ENCODE results near the gene ZSWIM6. TPM values are rescaled to one million over a fixed set of nuclear protein-coding genes. Genes with fewer than 3 reads are reported as not detected.

ZSWIM6 gene
- total RNA-seq, 2 donors from 2014 or later: 4.6 to 5.6 TPM

- Histone ChIP-seq H3K4me3 (no peak overlapping the region), H3K36me3 (no peaks in the 10 kb centered on the region), H3K27me3 (no peaks in the 10 kb centered on the region), H3K27ac (no peak overlapping the region), H3K4me1 (no peaks in the 10 kb centered on the region), H3K9me3 (no peaks in the 10 kb centered on the region)
- TF ChIP-seq CTCF (IDR thresholded peaks at IDR 0.05): no peak
- DNase-seq (ENCODE audit: low spot score): no peak
These were observed 62.1 kb downstream of the ZSWIM6 start for GRCh38 chr5:61394078-61394704.

- H3K4me3 ChIP-seq: no peak overlapping the region
- no peak for DNase-seq (ENCODE audit: low spot score)
- H3K9me3 ChIP-seq: no peaks in the 10 kb centered on the region
- H3K36me3 ChIP-seq: no peaks in the 10 kb centered on the region
- no peak overlapping the region for H3K27ac ChIP-seq
- no peak for TF ChIP-seq CTCF (IDR thresholded peaks at IDR 0.05)
- no peaks in the 10 kb centered on the region for H3K4me1 ChIP-seq
- no peaks in the 10 kb centered on the region for H3K27me3 ChIP-seq
These were observed 62.7 kb downstream of the ZSWIM6 start for GRCh38 chr5:61394793-61395192.

DNA sequence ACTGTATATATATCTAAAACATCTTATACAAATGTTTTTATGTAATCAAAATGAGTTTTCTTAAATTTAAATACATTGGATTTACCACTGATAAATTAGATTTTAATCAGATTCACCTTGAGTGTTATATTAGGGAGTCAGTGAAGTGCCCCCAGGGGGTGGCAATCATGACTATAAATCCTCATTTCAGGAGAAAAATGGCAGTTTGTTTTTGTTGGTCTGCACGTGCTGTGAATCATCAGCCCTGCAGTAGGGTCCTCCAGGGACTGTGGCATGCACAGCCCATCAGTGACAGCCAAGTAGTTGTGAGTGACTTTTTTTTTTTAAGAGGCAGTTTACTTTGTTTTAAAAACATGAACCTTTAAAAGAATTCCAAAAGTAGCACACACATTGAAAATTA, 65.2 kb downstream of the ZSWIM6 start:
- DNase-seq (ENCODE audit: low spot score): no peak
- no peak for TF ChIP-seq CTCF (IDR thresholded peaks at IDR 0.05)
- H3K36me3 ChIP-seq: no peaks in the 10 kb centered on the region
- H3K27ac ChIP-seq: no peak overlapping the region
- H3K9me3 ChIP-seq: no peaks in the 10 kb centered on the region
- H3K4me1 ChIP-seq: peaks cover 0 to 10% of the 10 kb centered on the region in 2 donors
- H3K27me3 ChIP-seq: no peaks in the 10 kb centered on the region
- no peak overlapping the region for H3K4me3 ChIP-seq

DNA sequence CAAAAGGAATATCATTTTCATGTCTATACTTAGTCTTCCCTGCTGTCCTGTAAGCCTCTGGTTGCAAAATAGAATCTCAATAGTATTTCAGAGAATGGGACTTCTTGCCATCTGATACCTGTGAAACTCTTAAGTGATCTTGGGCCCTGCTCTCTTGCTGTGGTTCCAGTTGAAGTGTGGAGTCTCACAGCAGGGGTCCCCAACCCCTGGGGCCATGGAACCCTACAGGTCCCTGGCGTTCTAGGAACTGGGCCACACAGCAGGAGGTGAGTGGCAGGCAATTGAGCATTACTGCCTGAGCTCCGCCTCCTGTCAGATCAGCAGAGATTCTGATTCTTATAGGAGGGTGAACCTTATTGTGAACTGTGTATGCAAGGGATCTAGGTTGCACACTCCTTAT, 65.9 kb downstream of the ZSWIM6 start:
- Histone ChIP-seq H3K27ac (no peak overlapping the region), H3K4me1 (peaks cover 0 to 16% of the 10 kb centered on the region in 2 donors), H3K36me3 (no peaks in the 10 kb centered on the region), H3K4me3 (no peak overlapping the region), H3K27me3 (no peaks in the 10 kb centered on the region), H3K9me3 (no peaks in the 10 kb centered on the region)
- no peak for DNase-seq (ENCODE audit: low spot score)
- TF ChIP-seq CTCF (IDR thresholded peaks at IDR 0.05): no peak

GRCh38 chr5:61398440-61398839, 66.4 kb downstream of the ZSWIM6 start:
- Histone ChIP-seq H3K27me3 (no peaks in the 10 kb centered on the region), H3K36me3 (no peaks in the 10 kb centered on the region), H3K4me1 (peaks cover 0 to 16% of the 10 kb centered on the region in 2 donors), H3K9me3 (no peaks in the 10 kb centered on the region), H3K27ac (no peak overlapping the region), H3K4me3 (no peak overlapping the region)
- TF ChIP-seq CTCF (IDR thresholded peaks at IDR 0.05): no peak
- no peak for DNase-seq (ENCODE audit: low spot score)

DNA sequence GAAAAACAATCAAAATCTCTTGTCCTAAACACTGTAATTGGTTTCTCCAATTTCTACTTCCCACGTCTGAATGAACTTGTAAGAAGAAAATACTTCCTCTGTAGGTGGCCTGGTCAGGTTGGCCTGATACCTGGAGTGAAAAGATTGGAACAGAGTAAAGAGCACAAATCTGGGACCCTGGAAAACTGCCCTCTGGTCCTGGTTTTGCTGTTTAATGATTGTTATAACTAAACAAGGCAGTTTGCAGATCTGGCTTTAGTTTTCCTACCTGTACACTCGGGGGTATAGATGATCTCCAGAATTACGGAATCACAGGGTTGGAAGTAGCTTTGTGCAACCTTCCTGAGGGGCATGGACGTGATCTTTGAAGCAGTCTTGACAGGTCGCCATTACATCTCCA, 67.6 kb downstream of the ZSWIM6 start:
- Histone ChIP-seq H3K36me3 (no peaks in the 10 kb centered on the region), H3K9me3 (no peaks in the 10 kb centered on the region), H3K4me3 (no peak overlapping the region), H3K27ac (no peak overlapping the region), H3K4me1 (peaks cover 0 to 16% of the 10 kb centered on the region in 2 donors), H3K27me3 (no peaks in the 10 kb centered on the region)
- DNase-seq (ENCODE audit: low spot score): no peak
- no peak for TF ChIP-seq CTCF (IDR thresholded peaks at IDR 0.05)

All from right atrium auricular region (tissue), 2 donors.